GM23338 (cell line): ENCODE data around the gene MTHFS. TPM values are rescaled to one million over a fixed set of nuclear protein-coding genes. Genes with fewer than 3 reads are reported as not detected.

Experiments used
- ATAC-seq: fragments of 200-7000 bp; cut with Tn5 transposase; 3 replicates; pipeline ENCODE4 v1.9.1; 2020
- DNase-seq: peaks from one replicate; pipeline ENCODE4 v3.0.0-alpha.2; 2015; ENCODE audit warnings: low spot score
- H2AFZ ChIP-seq: fragments of 200-600 bp; sonication (generic); 2 replicates; pipeline ENCODE4 v1.8.0; 2016; ENCODE audit warnings: antibody characterized with exemption, mild to moderate bottlenecking, moderate library complexity
- H3F3A ChIP-seq: fragments of 200-600 bp; sonication (generic); replicated peaks from 2 replicates; pipeline ENCODE4 v1.8.0; 2017; ENCODE audit warnings: antibody characterized with exemption, mixed run types, low read depth
- H3K27ac ChIP-seq: fragments of 200-600 bp; sonication (generic); 2 replicates; pipeline ENCODE4 v1.6.1; 2016; ENCODE audit warnings: low read depth
- H3K27me3 ChIP-seq: fragments of 200-600 bp; sonication (generic); 2 replicates; pipeline ENCODE4 v1.8.0; 2016; ENCODE audit warnings: mild to moderate bottlenecking, mixed run types, moderate library complexity; ENCODE audit not compliant: insufficient read depth
- H3K36me3 ChIP-seq: fragments of 200-600 bp; sonication (generic); 2 replicates; pipeline ENCODE4 v1.8.0; 2016; ENCODE audit warnings: mild to moderate bottlenecking; ENCODE audit not compliant: insufficient read depth
- H3K4me1 ChIP-seq: fragments of 200-600 bp; sonication (generic); 2 replicates; pipeline ENCODE4 v1.8.0; 2016; ENCODE audit warnings: mild to moderate bottlenecking, moderate library complexity; ENCODE audit not compliant: insufficient read depth
- H3K4me2 ChIP-seq: fragments of 200-600 bp; sonication (generic); 2 replicates; pipeline ENCODE4 v1.7.1; 2017; ENCODE audit warnings: mixed run types
- H3K4me3 ChIP-seq: fragments of 200-600 bp; sonication (generic); 2 replicates; pipeline ENCODE4 v1.6.1; 2016; ENCODE audit warnings: mixed run types
- H3K79me2 ChIP-seq: fragments of 200-600 bp; sonication (generic); replicated peaks from 2 replicates; pipeline ENCODE4 v1.8.0; 2017; ENCODE audit warnings: mild to moderate bottlenecking; ENCODE audit not compliant: insufficient read depth
- H3K9me2 ChIP-seq: fragments of 200-600 bp; sonication (generic); 2 replicates; pipeline ENCODE4 v1.8.0; 2017; ENCODE audit not compliant: insufficient read depth
- H4K20me1 ChIP-seq: fragments of 200-600 bp; sonication (generic); replicated peaks from 2 replicates; pipeline ENCODE4 v1.8.0; 2017; ENCODE audit warnings: mild to moderate bottlenecking; ENCODE audit not compliant: insufficient read depth
- H3K27ac Mint-ChIP-seq: 2 replicates; pipeline ENCODE4 v1.8.0; 2020; ENCODE audit warnings: inconsistent platforms, mild to moderate bottlenecking, moderate library complexity, mixed read lengths
- H3K27me3 Mint-ChIP-seq: 3 replicates; pipeline ENCODE4 v1.8.0; 2022; ENCODE audit warnings: low read depth, mild to moderate bottlenecking, moderate library complexity, mixed read lengths, inconsistent platforms; ENCODE audit not compliant: insufficient read depth, poor library complexity
- H3K36me3 Mint-ChIP-seq: 3 replicates; pipeline ENCODE4 v1.8.0; 2021; ENCODE audit warnings: low read depth, mild to moderate bottlenecking, inconsistent platforms, moderate library complexity, mixed read lengths
- H3K4me1 Mint-ChIP-seq: 3 replicates; pipeline ENCODE4 v1.8.0; 2020; ENCODE audit warnings: mild to moderate bottlenecking, inconsistent platforms, mixed read lengths
- H3K4me3 Mint-ChIP-seq: 3 replicates; pipeline ENCODE4 v1.8.0; 2021; ENCODE audit warnings: moderate library complexity, mild to moderate bottlenecking, inconsistent platforms, mixed read lengths
- H3K9me3 Mint-ChIP-seq: 3 replicates; pipeline ENCODE4 v1.8.0; 2020; ENCODE audit warnings: moderate library complexity, mild to moderate bottlenecking, inconsistent platforms, mixed read lengths
- ETS1 ChIP-seq: IDR thresholded peaks from 2 replicates; pipeline ENCODE4 v1.6.1; 2016; ENCODE audit warnings: antibody characterized with exemption
- EZH2 ChIP-seq: fragments of 200-600 bp; sonication (generic); IDR thresholded peaks from one replicate; pipeline ENCODE4 v1.8.0; 2017; ENCODE audit warnings: antibody characterized with exemption, mild to moderate bottlenecking, low read depth; ENCODE audit not compliant: unreplicated experiment
- JUNB ChIP-seq: IDR thresholded peaks from one replicate; pipeline ENCODE4 v1.6.1; 2016; ENCODE audit warnings: antibody characterized with exemption; ENCODE audit not compliant: unreplicated experiment
- POLR2AphosphoS5 ChIP-seq: IDR thresholded peaks from 2 replicates; pipeline ENCODE4 v1.6.1; 2016; ENCODE audit warnings: antibody characterized with exemption, low read depth
- ZNF114 ChIP-seq: fragments of 250-450 bp; sonication (Bioruptor Pico); IDR thresholded peaks from 2 replicates; pipeline ENCODE4 v1.5.0; 2020; ENCODE audit warnings: mild to moderate bottlenecking, moderate library complexity
- ZNF331 ChIP-seq: fragments of 250-450 bp; sonication (Bioruptor Pico); IDR thresholded peaks from 2 replicates; pipeline ENCODE4 v1.5.0; 2020; ENCODE audit warnings: low read depth, mild to moderate bottlenecking, moderate library complexity
- polyA plus RNA-seq: library from polyadenylated mRNA; unstranded; fragments of >200 nt; fragmentation: Nextera tagmentation; extraction: Ambion mirVana; gene quantifications from 2 replicates; pipeline ENCODE4 v1.2.1, GENCODE V29; 2016
- total RNA-seq: library from RNA; depleted of rRNA; stranded (reverse); fragments of >200 nt; shearing (Covaris generic); gene quantifications from 2 replicates; pipeline ENCODE4 v1.2.3, GENCODE V29; 2014
- TF ChIP-seq, protein P1 (sequence below), 2 experiments: fragments of 200-600 bp in 1 of 2; sonication (generic) in 1 of 2; conservative IDR thresholded peaks; 2 replicates each; pipeline versions ENCODE4 v1.5.1 to v1.6.1; 2016 to 2017; ENCODE audit warnings: antibody characterized with exemption in 2 of 2, low read depth in 2 of 2, mild to moderate bottlenecking in 2 of 2, moderate library complexity in 1 of 2

The MTHFS gene
- total and polyA plus RNA-seq, 2 experiments from 2014 or later = 33.2 to 62.0 TPM

GRCh38 chr15:79878078-79878705 lies 18.6 kb downstream of the MTHFS start:
- H3K27ac Mint-ChIP-seq = no peak overlapping the region
- DNase-seq (no peak), ATAC-seq (no peak)
- no peak overlapping the region for H2AFZ ChIP-seq
- H3K4me3 Mint-ChIP-seq = no peak overlapping the region
- peaks cover 9% of the 10 kb centered on the region; the same call in 1 of the 2 replicates for H3K9me2 ChIP-seq
- no peaks in the 10 kb centered on the region for H3K4me1 ChIP-seq
- no peak overlapping the region for H3K4me2 ChIP-seq
- no peaks in the 10 kb centered on the region for H3K27me3 ChIP-seq
- H3K36me3 Mint-ChIP-seq = peaks cover 96% of the 10 kb centered on the region
- H3K27ac ChIP-seq = no peak overlapping the region
- peaks cover 38% of the 10 kb centered on the region for H3K79me2 ChIP-seq
- peaks cover 70% of the 10 kb centered on the region for H3K9me3 Mint-ChIP-seq
- H4K20me1 ChIP-seq = no peaks in the 10 kb centered on the region
- TF ChIP-seq ZNF114 (no peak), JUNB (no peak)
- H3F3A ChIP-seq = no peaks in the 10 kb centered on the region
- H3K36me3 ChIP-seq = peaks cover 60% of the 10 kb centered on the region
- no peaks in the 10 kb centered on the region for H3K4me1 Mint-ChIP-seq
- no peak overlapping the region for H3K4me3 ChIP-seq
- H3K27me3 Mint-ChIP-seq = peaks cover 2% of the 10 kb centered on the region

DNA sequence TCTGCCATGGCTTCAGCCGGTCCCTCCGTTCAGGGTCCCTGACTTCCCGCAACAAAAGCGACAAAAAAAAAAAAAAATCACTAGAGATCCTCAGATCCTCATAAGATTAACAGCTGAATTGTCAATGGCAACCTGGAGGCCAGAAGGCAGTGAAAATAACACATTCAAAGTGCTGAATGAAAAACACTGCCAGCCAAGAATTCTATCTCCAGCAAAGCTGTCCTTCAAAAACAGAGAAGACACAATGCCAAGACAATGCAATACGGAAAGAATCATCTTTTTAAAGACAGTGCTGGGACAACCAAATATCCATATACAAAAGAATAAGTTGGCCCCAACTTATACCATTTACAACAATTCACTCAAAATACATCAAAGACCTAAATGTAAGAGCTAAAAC lies 21.6 kb downstream of the MTHFS start:
- Histone ChIP-seq H3K27me3 (no peaks in the 10 kb centered on the region), H3K79me2 (peaks cover 50% of the 10 kb centered on the region), H4K20me1 (no peaks in the 10 kb centered on the region), H3K9me2 (peaks cover 9% of the 10 kb centered on the region; the same call in 1 of the 2 replicates), H2AFZ (no peak overlapping the region), H3K4me1 (no peaks in the 10 kb centered on the region), H3K4me2 (no peak overlapping the region), H3K27ac (no peak overlapping the region), H3K4me3 (no peak overlapping the region), H3K36me3 (peaks cover 57% of the 10 kb centered on the region), H3F3A (no peaks in the 10 kb centered on the region)
- H3K9me3 Mint-ChIP-seq = peaks cover 67% of the 10 kb centered on the region
- peaks cover 7% of the 10 kb centered on the region; the same call in 2 of the 3 replicates for H3K4me1 Mint-ChIP-seq
- no peak for ATAC-seq
- no peak for DNase-seq
- no peaks in the 10 kb centered on the region for H3K27me3 Mint-ChIP-seq
- H3K27ac Mint-ChIP-seq = no peak overlapping the region
- H3K4me3 Mint-ChIP-seq = no peak overlapping the region
- no peak for TF ChIP-seq EZH2
- no peak for TF ChIP-seq POLR2AphosphoS5
- TF ChIP-seq ZNF331 (CRISPR knock-in tag) = no peak
- H3K36me3 Mint-ChIP-seq = peaks cover 82% of the 10 kb centered on the region

- Histone ChIP-seq H3K79me2 (peaks cover 50% of the 10 kb centered on the region), H3K9me2 (peaks cover 9% of the 10 kb centered on the region; the same call in 1 of the 2 replicates), H3K27me3 (no peaks in the 10 kb centered on the region), H3K4me3 (no peak overlapping the region), H3K27ac (no peak overlapping the region), H3F3A (no peaks in the 10 kb centered on the region), H2AFZ (no peak overlapping the region), H3K36me3 (peaks cover 48% of the 10 kb centered on the region), H4K20me1 (no peaks in the 10 kb centered on the region), H3K4me1 (no peaks in the 10 kb centered on the region), H3K4me2 (no peak overlapping the region)
- Mint-ChIP-seq H3K27ac (0 out of 2 replicates have a peak overlapping the region, but pooled peaks have one; percentile 36), H3K36me3 (peaks cover 73% of the 10 kb centered on the region), H3K4me3 (no peak overlapping the region), H3K27me3 (no peaks in the 10 kb centered on the region), H3K4me1 (peaks cover 7% of the 10 kb centered on the region; the same call in 2 of the 3 replicates), H3K9me3 (peaks cover 57% of the 10 kb centered on the region)
- no peak for DNase-seq
- no peak for ATAC-seq
- no peak for TF ChIP-seq ETS1
- TF ChIP-seq, protein P1, sequence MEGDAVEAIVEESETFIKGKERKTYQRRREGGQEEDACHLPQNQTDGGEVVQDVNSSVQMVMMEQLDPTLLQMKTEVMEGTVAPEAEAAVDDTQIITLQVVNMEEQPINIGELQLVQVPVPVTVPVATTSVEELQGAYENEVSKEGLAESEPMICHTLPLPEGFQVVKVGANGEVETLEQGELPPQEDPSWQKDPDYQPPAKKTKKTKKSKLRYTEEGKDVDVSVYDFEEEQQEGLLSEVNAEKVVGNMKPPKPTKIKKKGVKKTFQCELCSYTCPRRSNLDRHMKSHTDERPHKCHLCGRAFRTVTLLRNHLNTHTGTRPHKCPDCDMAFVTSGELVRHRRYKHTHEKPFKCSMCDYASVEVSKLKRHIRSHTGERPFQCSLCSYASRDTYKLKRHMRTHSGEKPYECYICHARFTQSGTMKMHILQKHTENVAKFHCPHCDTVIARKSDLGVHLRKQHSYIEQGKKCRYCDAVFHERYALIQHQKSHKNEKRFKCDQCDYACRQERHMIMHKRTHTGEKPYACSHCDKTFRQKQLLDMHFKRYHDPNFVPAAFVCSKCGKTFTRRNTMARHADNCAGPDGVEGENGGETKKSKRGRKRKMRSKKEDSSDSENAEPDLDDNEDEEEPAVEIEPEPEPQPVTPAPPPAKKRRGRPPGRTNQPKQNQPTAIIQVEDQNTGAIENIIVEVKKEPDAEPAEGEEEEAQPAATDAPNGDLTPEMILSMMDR (conservative IDR thresholded peaks at IDR 0.05; ENCODE audit: low read depth in 2 of 2) = no peak
These were observed 22.6 kb downstream of the MTHFS start for GRCh38 chr15:79874242-79874641.
